HL-60 (cell line): ENCODE measurements around the gene SYCP2.

Source experiments
- DNase-seq, 2 experiments: peaks; one replicate each; pipeline ENCODE4 v3.0.0-alpha.2; 2010 to 2020; ENCODE audit warnings: low read depth in 1 of 2, low spot score in 1 of 2
- H3K27ac ChIP-seq: fragments of 250-450 bp; sonication (Bioruptor Pico); replicated peaks from 2 replicates; pipeline ENCODE4 v1.5.1; 2020; ENCODE audit warnings: mild to moderate bottlenecking, moderate library complexity
- H3K27me3 ChIP-seq: fragments of 250-450 bp; sonication (Bioruptor Pico); 2 replicates; pipeline ENCODE4 v1.5.1; 2021; ENCODE audit warnings: mild to moderate bottlenecking, moderate library complexity; ENCODE audit not compliant: insufficient read depth, poor library complexity, severe bottlenecking
- H3K4me3 ChIP-seq: replicated peaks from 2 replicates; pipeline ENCODE4 v1.5.1; 2011; ENCODE audit warnings: mild to moderate bottlenecking, control low read depth, low read length; ENCODE audit not compliant: insufficient read depth
- CTCF ChIP-seq: IDR thresholded peaks from one replicate; pipeline ENCODE4 v1.5.1; 2011; ENCODE audit warnings: low read length, control low read depth, inconsistent platforms; ENCODE audit not compliant: insufficient read depth
- GABPA ChIP-seq: IDR thresholded peaks from 2 replicates; pipeline ENCODE4 v1.6.1; 2012; ENCODE audit warnings: low read depth
- POLR2AphosphoS5 ChIP-seq: IDR thresholded peaks from 2 replicates; pipeline ENCODE4 v1.6.1; 2012; ENCODE audit warnings: low read depth
- REST ChIP-seq: IDR thresholded peaks from 2 replicates; pipeline ENCODE4 v1.6.1; 2012; ENCODE audit warnings: low read depth; ENCODE audit not compliant: insufficient replicate concordance
- SPI1 ChIP-seq: IDR thresholded peaks from 2 replicates; pipeline ENCODE4 v1.6.1; 2012; ENCODE audit warnings: low read depth, mild to moderate bottlenecking, borderline replicate concordance

The SYCP2 gene

GRCh38 chr20:59839400-59839799, 94.0 kb downstream of the SYCP2 start:
- Histone ChIP-seq H3K27ac (no peak overlapping the region), H3K4me3 (no peak overlapping the region), H3K27me3 (peaks cover 33% of the 10 kb centered on the region)
- TF ChIP-seq GABPA = no peak
- DNase-seq = no peak

DNA sequence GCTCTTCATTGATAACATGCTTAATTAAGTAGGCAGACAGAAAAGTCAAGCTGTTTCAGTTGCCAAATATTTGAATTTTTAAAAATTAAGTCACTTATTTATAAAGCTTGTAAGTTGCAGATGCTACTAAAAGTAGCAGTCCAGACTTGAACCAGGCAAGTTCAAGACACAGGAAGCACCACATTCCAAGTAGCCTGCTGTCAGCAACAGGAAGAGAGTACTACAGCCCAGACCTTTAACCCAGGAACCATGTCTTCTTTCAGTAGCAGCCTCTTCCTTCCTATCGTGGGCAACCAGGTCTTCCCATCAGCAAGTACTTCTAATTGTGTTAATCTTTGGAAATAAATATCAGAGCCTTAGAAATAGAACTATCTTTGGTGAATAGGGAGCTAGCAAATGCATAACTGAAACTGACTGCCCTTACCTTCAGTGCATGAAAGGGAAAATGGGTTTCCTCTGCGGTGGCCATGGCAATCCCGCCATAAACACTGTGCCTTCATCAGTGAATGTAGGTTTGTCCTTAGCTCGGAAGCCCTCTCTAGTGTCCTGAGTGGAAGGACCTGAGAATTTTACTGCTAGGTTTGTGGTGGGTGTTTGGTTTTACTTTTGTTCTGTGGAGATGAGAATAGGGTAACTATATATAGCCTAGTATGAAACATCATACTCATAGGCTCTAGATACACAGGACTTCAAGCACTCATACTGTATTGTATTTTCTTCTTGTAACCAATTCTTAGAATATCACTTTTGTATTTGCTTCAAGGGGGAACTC, 95.6 kb downstream of the SYCP2 start:
- TF ChIP-seq GABPA = no peak
- no peak for TF ChIP-seq SPI1
- TF ChIP-seq CTCF = no peak
- no peak for TF ChIP-seq POLR2AphosphoS5
- no peak for TF ChIP-seq REST

GRCh38 chr20:59836767-59837166, 96.7 kb downstream of the SYCP2 start:
- TF ChIP-seq REST (no peak), POLR2AphosphoS5 (no peak), GABPA (no peak), SPI1 (no peak), CTCF (no peak)
- Histone ChIP-seq H3K27ac (no peak overlapping the region), H3K4me3 (no peak overlapping the region), H3K27me3 (peaks cover 29% of the 10 kb centered on the region)
- DNase-seq = no peak

More for the DNA sequence above, 95.6 kb downstream of the SYCP2 start:
- Histone ChIP-seq H3K27ac (no peak overlapping the region), H3K27me3 (peaks cover 31% of the 10 kb centered on the region), H3K4me3 (no peak overlapping the region)
- no peak for DNase-seq

GRCh38 chr20:59835448-59836395, 97.7 kb downstream of the SYCP2 start:
- H3K27ac ChIP-seq = no peak overlapping the region
- no peak for DNase-seq
- peaks cover 26% of the 10 kb centered on the region for H3K27me3 ChIP-seq
- no peak overlapping the region for H3K4me3 ChIP-seq
- no peak for TF ChIP-seq GABPA
- no peak for TF ChIP-seq REST
- TF ChIP-seq POLR2AphosphoS5 = no peak
- no peak for TF ChIP-seq CTCF
